Panc1 (cell line): ENCODE measurements around the gene PDE9A. TPM values are rescaled to one million over a fixed set of nuclear protein-coding genes. Genes with fewer than 3 reads are reported as not detected.
"Not testable (repeated sequence)": the region's sequence is repeated elsewhere in the genome, so short reads cannot be mapped to it uniquely, and the experiment has no call there.

Source experiments
- ATAC-seq: fragments of 200-7000 bp; cut with Tn5 transposase; 2 replicates; pipeline ENCODE4 v1.9.1; 2020; ENCODE audit warnings: mild to moderate bottlenecking, moderate library complexity
- BruUV-seq: library from RNA; stranded (reverse); fragments of 400-500 nt; replicated peaks from 2 replicates; lab custom pipeline; 2021; lab: Mats Ljungman, UMichigan
- CTCF ChIA-PET: fragments of 300-600 bp; sonication (Branson Sonifier 250); formaldehyde crosslinking; loops from one replicate; lab custom pipeline; 2022; ENCODE audit warnings: antibody characterized with exemption; lab: Charles Lee
- POLR2A ChIA-PET: fragments of 300-600 bp; sonication (Branson Sonifier 250); formaldehyde crosslinking; loops from one replicate; lab custom pipeline; 2022; ENCODE audit warnings: antibody characterized with exemption; lab: Charles Lee
- DNase-seq: peaks from one replicate; pipeline ENCODE4 v3.0.0-alpha.2; 2010; ENCODE audit warnings: low read depth, low spot score
- H3K27ac ChIP-seq: 2 replicates; pipeline ENCODE4 v1.5.1; 2011; ENCODE audit warnings: mild to moderate bottlenecking, low read length, inconsistent platforms
- H3K27me3 ChIP-seq: fragments of 200-500 bp; sonication (Bioruptor generic); 2 replicates; pipeline ENCODE4 v1.6.0; 2014; ENCODE audit warnings: low read length, inconsistent platforms; ENCODE audit not compliant: control insufficient read depth, insufficient read depth
- H3K36me3 ChIP-seq: fragments of 200-500 bp; sonication (Bioruptor generic); 2 replicates; pipeline ENCODE4 v1.5.1; 2014; ENCODE audit warnings: inconsistent platforms, mild to moderate bottlenecking, low read length, moderate library complexity; ENCODE audit not compliant: control insufficient read depth, insufficient read depth
- H3K4me1 ChIP-seq: 2 replicates; pipeline ENCODE4 v1.5.1; 2011; ENCODE audit warnings: inconsistent platforms, mild to moderate bottlenecking, low read length, moderate library complexity; ENCODE audit not compliant: control insufficient read depth, insufficient read depth
- H3K4me3 ChIP-seq, 2 experiments: 2 replicates each; pipeline ENCODE4 v1.5.1; 2011 to 2012; ENCODE audit warnings: low read depth in 2 of 2, low read length in 2 of 2, mild to moderate bottlenecking in 2 of 2, inconsistent platforms in 1 of 2, moderate library complexity in 1 of 2
- H3K9me3 ChIP-seq: fragments of 200-500 bp; sonication (Bioruptor generic); 2 replicates; pipeline ENCODE4 v1.5.1; 2014; ENCODE audit warnings: low read depth, mild to moderate bottlenecking, inconsistent platforms, low read length, moderate library complexity; ENCODE audit not compliant: control insufficient read depth, insufficient read depth
- POLR2AphosphoS5 ChIP-seq: IDR thresholded peaks from 2 replicates; pipeline ENCODE4 v1.6.1; 2012; ENCODE audit warnings: mild to moderate bottlenecking, low read depth, low read length, moderate library complexity
- SIN3A ChIP-seq: IDR thresholded peaks from 2 replicates; pipeline ENCODE4 v1.6.1; 2012; ENCODE audit warnings: low read depth, mild to moderate bottlenecking, low read length, moderate library complexity, borderline replicate concordance; ENCODE audit not compliant: insufficient read depth
- TCF7L2 ChIP-seq: IDR thresholded peaks from 2 replicates; pipeline ENCODE4 v1.6.1; 2011; ENCODE audit warnings: mild to moderate bottlenecking, low read depth, low read length, inconsistent platforms
- in situ Hi-C: cut with HindIII; loops from 2 replicates; pipeline ENCODE4 v1.10.0; 2016; ENCODE audit warnings: low sequenced_read_pairs, low pct_unique_long_range_greater_than_20kb
- intact Hi-C: fragments of 100-400 bp; cut with micrococcal nuclease; formaldehyde crosslinking; loops from one replicate; pipeline ENCODE4 v1.10.0; 2022; ENCODE audit not compliant: unreplicated experiment
- total RNA-seq: library from RNA; stranded (reverse); gene quantifications from one replicate; pipeline ENCODE4 v1.2.1, GENCODE V29; 2021; ENCODE audit not compliant: unreplicated experiment
- TF ChIP-seq, protein P1 (sequence below), 2 experiments: IDR thresholded peaks; 2 replicates each; pipeline ENCODE4 v1.6.1; 2011 to 2012; ENCODE audit warnings: low read depth in 2 of 2, control low read depth in 1 of 2, low read length in 1 of 2, mild to moderate bottlenecking in 1 of 2, moderate library complexity in 1 of 2; ENCODE audit not compliant: insufficient read depth in 1 of 2
- TF ChIP-seq, protein P2 (sequence below): fragments of 450-650 bp; IDR thresholded peaks from 2 replicates; pipeline ENCODE4 v1.5.1; 2017; ENCODE audit warnings: mild to moderate bottlenecking

Gene PDE9A
- total RNA-seq, 1 experiment from 2014 or later: 0.72 TPM

DNA sequence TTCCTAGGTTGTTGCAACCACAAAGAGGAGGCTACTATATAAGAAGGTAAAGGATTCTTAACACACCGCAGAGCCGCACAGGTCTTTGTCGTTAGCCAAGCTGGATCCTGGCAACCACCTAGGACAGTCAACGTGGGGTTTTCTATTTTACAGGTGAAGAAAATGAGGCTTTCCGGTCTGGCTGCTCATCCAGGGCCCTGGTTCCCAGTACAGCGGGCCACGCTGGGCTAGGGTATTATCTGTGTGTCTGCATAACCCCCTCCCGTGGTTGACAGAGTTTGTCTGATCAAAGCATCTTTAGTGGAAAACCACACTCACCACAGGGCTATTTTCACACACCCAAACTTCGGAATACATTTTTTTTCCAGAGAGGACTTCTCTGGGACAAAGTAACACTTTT, 39.0 kb upstream of the PDE9A start:
- ChIA-PET POLR2A (no interaction called here), CTCF (no interaction called here)
- no peak for DNase-seq
- no peaks in the 10 kb centered on the region for H3K36me3 ChIP-seq
- H3K9me3 ChIP-seq: no peaks in the 10 kb centered on the region
- TF ChIP-seq TCF7L2: no peak
- TF ChIP-seq, protein P1, sequence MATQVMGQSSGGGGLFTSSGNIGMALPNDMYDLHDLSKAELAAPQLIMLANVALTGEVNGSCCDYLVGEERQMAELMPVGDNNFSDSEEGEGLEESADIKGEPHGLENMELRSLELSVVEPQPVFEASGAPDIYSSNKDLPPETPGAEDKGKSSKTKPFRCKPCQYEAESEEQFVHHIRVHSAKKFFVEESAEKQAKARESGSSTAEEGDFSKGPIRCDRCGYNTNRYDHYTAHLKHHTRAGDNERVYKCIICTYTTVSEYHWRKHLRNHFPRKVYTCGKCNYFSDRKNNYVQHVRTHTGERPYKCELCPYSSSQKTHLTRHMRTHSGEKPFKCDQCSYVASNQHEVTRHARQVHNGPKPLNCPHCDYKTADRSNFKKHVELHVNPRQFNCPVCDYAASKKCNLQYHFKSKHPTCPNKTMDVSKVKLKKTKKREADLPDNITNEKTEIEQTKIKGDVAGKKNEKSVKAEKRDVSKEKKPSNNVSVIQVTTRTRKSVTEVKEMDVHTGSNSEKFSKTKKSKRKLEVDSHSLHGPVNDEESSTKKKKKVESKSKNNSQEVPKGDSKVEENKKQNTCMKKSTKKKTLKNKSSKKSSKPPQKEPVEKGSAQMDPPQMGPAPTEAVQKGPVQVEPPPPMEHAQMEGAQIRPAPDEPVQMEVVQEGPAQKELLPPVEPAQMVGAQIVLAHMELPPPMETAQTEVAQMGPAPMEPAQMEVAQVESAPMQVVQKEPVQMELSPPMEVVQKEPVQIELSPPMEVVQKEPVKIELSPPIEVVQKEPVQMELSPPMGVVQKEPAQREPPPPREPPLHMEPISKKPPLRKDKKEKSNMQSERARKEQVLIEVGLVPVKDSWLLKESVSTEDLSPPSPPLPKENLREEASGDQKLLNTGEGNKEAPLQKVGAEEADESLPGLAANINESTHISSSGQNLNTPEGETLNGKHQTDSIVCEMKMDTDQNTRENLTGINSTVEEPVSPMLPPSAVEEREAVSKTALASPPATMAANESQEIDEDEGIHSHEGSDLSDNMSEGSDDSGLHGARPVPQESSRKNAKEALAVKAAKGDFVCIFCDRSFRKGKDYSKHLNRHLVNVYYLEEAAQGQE (IDR thresholded peaks at IDR 0.05; ENCODE audit: insufficient read depth in 1 of 2, low read depth in 2 of 2, low read length in 1 of 2): no peak
- no peak for TF ChIP-seq POLR2AphosphoS5
- no peak for TF ChIP-seq SIN3A
- TF ChIP-seq, protein P2, sequence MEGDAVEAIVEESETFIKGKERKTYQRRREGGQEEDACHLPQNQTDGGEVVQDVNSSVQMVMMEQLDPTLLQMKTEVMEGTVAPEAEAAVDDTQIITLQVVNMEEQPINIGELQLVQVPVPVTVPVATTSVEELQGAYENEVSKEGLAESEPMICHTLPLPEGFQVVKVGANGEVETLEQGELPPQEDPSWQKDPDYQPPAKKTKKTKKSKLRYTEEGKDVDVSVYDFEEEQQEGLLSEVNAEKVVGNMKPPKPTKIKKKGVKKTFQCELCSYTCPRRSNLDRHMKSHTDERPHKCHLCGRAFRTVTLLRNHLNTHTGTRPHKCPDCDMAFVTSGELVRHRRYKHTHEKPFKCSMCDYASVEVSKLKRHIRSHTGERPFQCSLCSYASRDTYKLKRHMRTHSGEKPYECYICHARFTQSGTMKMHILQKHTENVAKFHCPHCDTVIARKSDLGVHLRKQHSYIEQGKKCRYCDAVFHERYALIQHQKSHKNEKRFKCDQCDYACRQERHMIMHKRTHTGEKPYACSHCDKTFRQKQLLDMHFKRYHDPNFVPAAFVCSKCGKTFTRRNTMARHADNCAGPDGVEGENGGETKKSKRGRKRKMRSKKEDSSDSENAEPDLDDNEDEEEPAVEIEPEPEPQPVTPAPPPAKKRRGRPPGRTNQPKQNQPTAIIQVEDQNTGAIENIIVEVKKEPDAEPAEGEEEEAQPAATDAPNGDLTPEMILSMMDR: no peak
- H3K27me3 ChIP-seq: peaks cover 2% of the 10 kb centered on the region; the same call in 1 of the 2 replicates
- ATAC-seq: no peak
- no peaks in the 10 kb centered on the region for H3K4me1 ChIP-seq
- no peak overlapping the region for H3K27ac ChIP-seq
- H3K4me3 ChIP-seq: no peak overlapping the region
- in situ Hi-C loops: no loop called here
- intact Hi-C loops: no loop called here
- no TSS peak for BruUV-seq

DNA sequence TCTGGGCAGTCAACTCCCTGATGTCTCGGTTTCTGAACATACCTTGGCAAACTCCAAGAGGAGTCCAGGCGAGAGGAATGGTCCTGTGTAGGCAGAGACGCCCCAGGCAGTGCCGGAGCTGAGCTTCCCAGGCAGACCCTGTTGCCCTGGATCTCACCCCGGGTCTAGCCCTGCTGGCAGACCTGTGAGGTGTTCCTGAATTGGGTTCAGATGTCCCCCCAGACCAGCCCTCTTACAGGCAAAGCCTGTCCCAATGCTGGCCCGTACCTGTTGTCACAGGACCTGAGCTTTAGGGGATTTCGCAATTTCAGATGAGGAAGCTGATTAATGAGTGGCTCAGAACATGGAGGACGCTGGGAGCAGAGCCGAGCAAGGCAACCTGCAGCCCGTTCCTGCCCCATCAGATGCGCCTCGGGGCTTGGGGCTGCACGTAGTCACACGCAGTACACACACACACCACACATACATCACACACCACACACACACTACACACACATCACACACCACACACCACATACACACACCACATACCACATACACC, 38.5 kb upstream of the PDE9A start:
- peaks cover 2% of the 10 kb centered on the region; the same call in 1 of the 2 replicates for H3K27me3 ChIP-seq
- ATAC-seq: peak; percentile 79
- H3K4me3 ChIP-seq: no peak overlapping the region
- ChIA-PET POLR2A (no interaction called here), CTCF (no interaction called here)
- DNase-seq: no peak
- no peak overlapping the region for H3K27ac ChIP-seq
- in situ Hi-C loops: no loop called here
- intact Hi-C loops: no loop called here
- BruUV-seq: no TSS peak
- no peaks in the 10 kb centered on the region for H3K4me1 ChIP-seq
- H3K36me3 ChIP-seq: no peaks in the 10 kb centered on the region
- H3K9me3 ChIP-seq: no peaks in the 10 kb centered on the region
- TF ChIP-seq, protein P1 (IDR thresholded peaks at IDR 0.05; ENCODE audit: insufficient read depth in 1 of 2, low read depth in 2 of 2, low read length in 1 of 2): no peak
- TF ChIP-seq, protein P2: no peak
- no peak for TF ChIP-seq POLR2AphosphoS5
- no peak for TF ChIP-seq TCF7L2
- no peak for TF ChIP-seq SIN3A

DNA sequence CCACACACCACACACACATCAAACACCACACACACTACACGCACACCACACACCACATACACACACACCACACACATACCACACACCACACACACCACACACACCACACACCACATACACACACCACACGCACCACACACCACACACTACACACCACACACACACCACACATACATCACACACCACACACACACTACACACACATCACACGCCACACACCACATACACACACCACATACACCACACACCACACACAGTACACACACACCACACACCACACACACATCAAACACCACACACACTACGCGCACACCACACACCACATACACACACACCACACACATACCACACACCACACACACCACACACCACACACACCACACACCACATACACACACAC, 38.0 kb upstream of the PDE9A start:
- H3K4me1 ChIP-seq, in situ Hi-C loops, CTCF ChIA-PET, DNase-seq, H3K9me3 ChIP-seq, intact Hi-C loops, H3K36me3 ChIP-seq, BruUV-seq, H3K27me3 ChIP-seq, H3K4me3 ChIP-seq, ATAC-seq, POLR2A ChIA-PET, H3K27ac ChIP-seq: not testable (repeated sequence)
